Ascending aorta (tissue), 2 donors: ENCODE results near the gene AFF2. TPM values are rescaled to one million over a fixed set of nuclear protein-coding genes. Genes with fewer than 3 reads are reported as not detected.

ENCODE experiments used
- DNase-seq, 2 donors: peaks; one replicate each; pipeline ENCODE4 v3.0.0-alpha.2; 2019; ENCODE audit warnings: low spot score in 2 of 2
- H3K27ac ChIP-seq, 2 donors: fragments of 200-600 bp; sonication (generic); one replicate each; pipeline ENCODE4 v1.5.1; 2016 to 2017; ENCODE audit warnings: mild to moderate bottlenecking in 1 of 2
- H3K27me3 ChIP-seq: fragments of 200-600 bp; sonication (generic); one replicate; pipeline ENCODE4 v1.5.1; 2017
- H3K36me3 ChIP-seq, 2 donors: fragments of 200-600 bp; sonication (generic); one replicate each; pipeline ENCODE4 v1.5.1; 2016
- H3K4me1 ChIP-seq, 2 donors: fragments of 200-600 bp; sonication (generic); one replicate each; pipeline ENCODE4 v1.5.1; 2016 to 2017; ENCODE audit warnings: mild to moderate bottlenecking in 1 of 2
- H3K4me3 ChIP-seq, 2 donors: fragments of 200-600 bp; sonication (generic); one replicate each; pipeline ENCODE4 v1.5.1; 2016 to 2017; ENCODE audit warnings: mild to moderate bottlenecking in 1 of 2
- H3K9me3 ChIP-seq, 2 donors: fragments of 200-600 bp; sonication (generic); one replicate each; pipeline ENCODE4 v1.5.1; 2016
- CTCF ChIP-seq, 3 experiments: fragments of 200-600 bp in 2 of 3; fragments of 450-650 bp in 1 of 3; sonication (generic) in 2 of 3; IDR thresholded peaks; one replicate each; pipeline ENCODE4 v1.5.1; 2016 to 2019; ENCODE audit warnings: antibody characterized with exemption in 3 of 3, mild to moderate bottlenecking in 1 of 3, moderate library complexity in 1 of 3
- intact Hi-C: fragments of 100-400 bp; cut with DNase I; formaldehyde crosslinking; loops from one replicate; pipeline ENCODE4 v1.15.1; 2023
- total RNA-seq: library from RNA; depleted of rRNA; stranded (reverse); fragments of >200 nt; gene quantifications from one replicate; pipeline ENCODE4 v1.1.0, GENCODE V29; 2016

Gene AFF2
- total RNA-seq, 1 donor from 2014 or later, result 2.3 TPM

- intact Hi-C loops, result no loop called here
- Histone ChIP-seq H3K4me1 (no peaks in the 10 kb centered on the region), H3K27ac (no peak overlapping the region), H3K9me3 (no peaks in the 10 kb centered on the region), H3K36me3 (no peaks in the 10 kb centered on the region), H3K27me3 (no peaks in the 10 kb centered on the region), H3K4me3 (no peak overlapping the region)
- no peak for DNase-seq
- no peak for TF ChIP-seq CTCF (IDR thresholded peaks at IDR 0.05)
These were observed 119.6 kb downstream of the AFF2 start for GRCh38 chrX:148620023-148620422.

GRCh38 chrX:148624951-148625474 lies 124.6 kb downstream of the AFF2 start:
- no peak for TF ChIP-seq CTCF (IDR thresholded peaks at IDR 0.05)
- H3K9me3 ChIP-seq, result no peaks in the 10 kb centered on the region
- no peak overlapping the region for H3K4me3 ChIP-seq
- intact Hi-C loops, result no loop called here
- H3K4me1 ChIP-seq, result no peaks in the 10 kb centered on the region
- H3K36me3 ChIP-seq, result no peaks in the 10 kb centered on the region
- no peak overlapping the region for H3K27ac ChIP-seq
- DNase-seq, result no peak
- H3K27me3 ChIP-seq, result no peaks in the 10 kb centered on the region

- no peak for DNase-seq
- Histone ChIP-seq H3K27ac (no peak overlapping the region), H3K4me3 (no peak overlapping the region), H3K9me3 (no peaks in the 10 kb centered on the region), H3K36me3 (no peaks in the 10 kb centered on the region), H3K4me1 (no peaks in the 10 kb centered on the region), H3K27me3 (no peaks in the 10 kb centered on the region)
- no peak for TF ChIP-seq CTCF (IDR thresholded peaks at IDR 0.05)
- intact Hi-C loops, result no loop called here
These were observed 128.2 kb downstream of the AFF2 start for GRCh38 chrX:148628621-148629020.

- H3K4me1 ChIP-seq, result no peaks in the 10 kb centered on the region
- intact Hi-C loops, result no loop called here
- no peak overlapping the region for H3K27ac ChIP-seq
- DNase-seq, result no peak
- no peaks in the 10 kb centered on the region for H3K27me3 ChIP-seq
- no peak overlapping the region for H3K4me3 ChIP-seq
- TF ChIP-seq CTCF (IDR thresholded peaks at IDR 0.05), result no peak
- H3K36me3 ChIP-seq, result no peaks in the 10 kb centered on the region
- no peaks in the 10 kb centered on the region for H3K9me3 ChIP-seq
These were observed 129.0 kb downstream of the AFF2 start for GRCh38 chrX:148629434-148629833.

GRCh38 chrX:148632444-148632843 lies 132.0 kb downstream of the AFF2 start:
- no peaks in the 10 kb centered on the region for H3K4me1 ChIP-seq
- intact Hi-C loops, result loop anchor here (10.0 kb wide), 1 partner anchor 62 kb away; no protein-coding TSS in a partner anchor
- no peak for TF ChIP-seq CTCF (IDR thresholded peaks at IDR 0.05)

More at GRCh38 chrX:148632444-148632843, 132.0 kb downstream of the AFF2 start:
- DNase-seq, result no peak
- Histone ChIP-seq H3K9me3 (no peaks in the 10 kb centered on the region), H3K36me3 (no peaks in the 10 kb centered on the region), H3K27me3 (no peaks in the 10 kb centered on the region), H3K27ac (no peak overlapping the region), H3K4me3 (no peak overlapping the region)
